Lower lobe of right lung (tissue), 2 donors: ENCODE data around the gene ZNF488. TPM values are rescaled to one million over a fixed set of nuclear protein-coding genes. Genes with fewer than 3 reads are reported as not detected.
"Not testable (repeated sequence)": the region's sequence is repeated elsewhere in the genome, so short reads cannot be mapped to it uniquely, and the experiment has no call there.

Source experiments
- ATAC-seq, 2 donors: fragments of 200-7000 bp; cut with Tn5 transposase; one replicate each; pipeline ENCODE4 v1.9.1; 2020 to 2022; ENCODE audit warnings: mild to moderate bottlenecking in 2 of 2, moderate library complexity in 2 of 2
- DNase-seq: peaks from one replicate; pipeline ENCODE4 v3.0.0-alpha.2; 2020
- H3K27ac ChIP-seq: fragments of 200-600 bp; one replicate; pipeline ENCODE4 v1.8.0; 2022
- H3K27me3 ChIP-seq: fragments of 200-600 bp; one replicate; pipeline ENCODE4 v1.8.0; 2022; ENCODE audit warnings: low read depth
- H3K36me3 ChIP-seq: fragments of 200-600 bp; one replicate; pipeline ENCODE4 v1.8.0; 2022; ENCODE audit warnings: mild to moderate bottlenecking
- H3K4me1 ChIP-seq: fragments of 200-600 bp; one replicate; pipeline ENCODE4 v1.8.0; 2022
- H3K4me3 ChIP-seq: fragments of 200-600 bp; one replicate; pipeline ENCODE4 v1.8.0; 2022; ENCODE audit warnings: mild to moderate bottlenecking
- H3K9me3 ChIP-seq: fragments of 200-600 bp; one replicate; pipeline ENCODE4 v1.8.0; 2022
- intact Hi-C: fragments of 100-400 bp; cut with DNase I; formaldehyde crosslinking; loops from one replicate; pipeline ENCODE4 v1.11.0; 2022
- total RNA-seq: library from RNA; stranded (reverse); fragmentation: NEBNext Ultra II Directional; extraction: Animal tissue kit (Norgen Biotek cat#: 25700); gene quantifications from one replicate; pipeline ENCODE4 v1.2.1, GENCODE V29; 2021
- TF ChIP-seq, protein P1 (sequence below): fragments of 200-600 bp; IDR thresholded peaks from one replicate; pipeline ENCODE4 v1.8.0; 2022; ENCODE audit warnings: antibody characterized with exemption, mild to moderate bottlenecking
- donor health status: DM: no; HTN: yes; CAD: no; lungs with severe emphysema.

ZNF488 gene
- total RNA-seq, 1 donor from 2014 or later: 0.38 TPM

DNA sequence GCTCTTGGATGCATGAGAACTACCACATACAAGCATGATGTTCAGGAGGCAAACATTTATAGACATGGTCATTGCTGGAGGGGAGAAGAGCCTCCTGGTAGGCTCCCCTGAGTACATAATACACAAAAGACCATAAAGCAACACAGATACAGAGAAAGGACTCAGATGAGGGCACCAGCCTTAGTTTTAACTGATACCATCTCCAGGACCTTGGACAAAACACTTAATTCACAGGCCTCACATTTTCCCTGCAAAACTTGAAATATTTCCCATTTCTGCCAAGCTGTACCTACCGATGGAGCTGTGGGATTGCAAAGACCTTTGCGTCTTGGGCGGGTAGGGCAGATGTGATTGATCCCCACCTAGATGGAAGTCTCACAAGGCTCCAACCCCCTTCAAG lies 16.7 kb upstream of the ZNF488 start:
- intact Hi-C loops: no loop called here
- DNase-seq (no peak), ATAC-seq (no peak)
- no peaks in the 10 kb centered on the region for H3K27me3 ChIP-seq
- H3K27ac ChIP-seq: no peak overlapping the region
- TF ChIP-seq, protein P1, sequence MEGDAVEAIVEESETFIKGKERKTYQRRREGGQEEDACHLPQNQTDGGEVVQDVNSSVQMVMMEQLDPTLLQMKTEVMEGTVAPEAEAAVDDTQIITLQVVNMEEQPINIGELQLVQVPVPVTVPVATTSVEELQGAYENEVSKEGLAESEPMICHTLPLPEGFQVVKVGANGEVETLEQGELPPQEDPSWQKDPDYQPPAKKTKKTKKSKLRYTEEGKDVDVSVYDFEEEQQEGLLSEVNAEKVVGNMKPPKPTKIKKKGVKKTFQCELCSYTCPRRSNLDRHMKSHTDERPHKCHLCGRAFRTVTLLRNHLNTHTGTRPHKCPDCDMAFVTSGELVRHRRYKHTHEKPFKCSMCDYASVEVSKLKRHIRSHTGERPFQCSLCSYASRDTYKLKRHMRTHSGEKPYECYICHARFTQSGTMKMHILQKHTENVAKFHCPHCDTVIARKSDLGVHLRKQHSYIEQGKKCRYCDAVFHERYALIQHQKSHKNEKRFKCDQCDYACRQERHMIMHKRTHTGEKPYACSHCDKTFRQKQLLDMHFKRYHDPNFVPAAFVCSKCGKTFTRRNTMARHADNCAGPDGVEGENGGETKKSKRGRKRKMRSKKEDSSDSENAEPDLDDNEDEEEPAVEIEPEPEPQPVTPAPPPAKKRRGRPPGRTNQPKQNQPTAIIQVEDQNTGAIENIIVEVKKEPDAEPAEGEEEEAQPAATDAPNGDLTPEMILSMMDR: no peak
- H3K9me3 ChIP-seq: no peaks in the 10 kb centered on the region
- no peak overlapping the region for H3K4me3 ChIP-seq
- peaks cover 6% of the 10 kb centered on the region for H3K4me1 ChIP-seq
- H3K36me3 ChIP-seq: no peaks in the 10 kb centered on the region

DNA sequence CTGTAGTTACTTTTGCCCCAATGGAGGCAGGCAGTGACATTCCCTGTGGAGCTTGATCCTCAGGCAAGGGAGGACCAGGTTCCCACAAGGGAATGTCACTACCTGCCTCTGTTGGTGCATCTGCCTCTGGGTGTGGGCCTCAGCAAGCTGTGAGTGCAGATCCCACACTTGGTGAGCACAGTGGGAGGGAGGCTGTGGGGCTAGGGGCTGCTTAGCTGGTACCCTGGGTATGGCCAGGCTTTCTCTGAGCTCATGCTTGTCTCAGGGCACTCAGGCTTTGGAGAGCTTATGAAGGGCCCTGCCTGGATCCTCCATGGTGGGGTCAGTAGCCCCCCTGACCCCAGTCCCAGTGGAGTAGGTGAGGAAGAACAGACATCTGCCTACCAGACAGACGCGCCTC lies 16.2 kb upstream of the ZNF488 start:
- TF ChIP-seq, protein P1: no peak
- Histone ChIP-seq H3K27ac (no peak overlapping the region), H3K9me3 (no peaks in the 10 kb centered on the region), H3K36me3 (no peaks in the 10 kb centered on the region), H3K4me1 (peaks cover 6% of the 10 kb centered on the region), H3K4me3 (no peak overlapping the region), H3K27me3 (no peaks in the 10 kb centered on the region)
- ATAC-seq (no peak), DNase-seq (no peak)
- intact Hi-C loops: no loop called here

DNA sequence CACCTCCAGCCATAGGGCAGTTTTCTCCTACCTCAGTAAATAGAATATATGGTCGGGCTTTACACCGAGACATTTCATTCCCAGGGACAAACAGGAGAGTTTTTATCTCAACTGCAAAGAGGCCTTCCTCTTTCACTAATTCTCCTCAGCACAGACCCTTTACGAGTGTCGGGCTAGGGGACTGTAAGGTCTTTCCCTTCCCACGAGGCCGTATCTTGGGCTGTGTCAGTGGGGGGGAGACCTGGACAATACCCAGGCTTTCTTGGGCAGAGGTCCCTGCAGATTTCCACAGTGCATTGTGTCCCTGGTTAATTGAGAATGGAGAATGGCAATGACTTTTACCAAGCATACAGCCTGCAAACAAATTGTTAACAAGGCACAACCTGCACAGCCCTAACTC lies 13.2 kb upstream of the ZNF488 start:
- no peaks in the 10 kb centered on the region for H3K27me3 ChIP-seq
- no peaks in the 10 kb centered on the region for H3K9me3 ChIP-seq
- H3K4me3 ChIP-seq: no peak overlapping the region
- intact Hi-C loops: no loop called here
- H3K4me1 ChIP-seq: no peaks in the 10 kb centered on the region
- TF ChIP-seq, protein P1: no peak
- ATAC-seq (no peak), DNase-seq (no peak)
- no peak overlapping the region for H3K27ac ChIP-seq
- H3K36me3 ChIP-seq: no peaks in the 10 kb centered on the region

DNA sequence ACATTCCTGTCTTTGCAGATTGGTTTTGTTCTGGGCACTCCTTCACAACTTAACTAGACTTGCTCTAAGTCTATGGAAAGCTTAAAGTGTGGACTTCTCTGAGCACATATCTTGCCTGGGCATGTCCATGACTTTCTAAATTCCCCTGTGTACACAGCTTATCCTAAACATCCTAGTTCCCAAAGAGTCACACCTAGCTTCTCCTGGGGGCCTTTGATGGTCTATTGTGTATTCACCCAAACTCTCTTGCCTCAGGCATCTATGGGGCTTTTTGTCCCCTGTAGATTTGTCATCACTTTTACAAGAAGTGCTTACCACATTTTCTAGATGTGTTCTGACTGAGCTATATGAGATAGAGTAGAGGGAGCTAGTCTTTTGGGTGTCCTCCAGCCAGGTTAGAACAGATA lies 12.2 kb upstream of the ZNF488 start:
- Histone ChIP-seq H3K36me3 (no peaks in the 10 kb centered on the region), H3K9me3 (no peaks in the 10 kb centered on the region), H3K4me1 (no peaks in the 10 kb centered on the region), H3K4me3 (no peak overlapping the region), H3K27me3 (no peaks in the 10 kb centered on the region), H3K27ac (no peak overlapping the region)
- DNase-seq (no peak), ATAC-seq (no peak)
- intact Hi-C loops: no loop called here
- TF ChIP-seq, protein P1: no peak

DNA sequence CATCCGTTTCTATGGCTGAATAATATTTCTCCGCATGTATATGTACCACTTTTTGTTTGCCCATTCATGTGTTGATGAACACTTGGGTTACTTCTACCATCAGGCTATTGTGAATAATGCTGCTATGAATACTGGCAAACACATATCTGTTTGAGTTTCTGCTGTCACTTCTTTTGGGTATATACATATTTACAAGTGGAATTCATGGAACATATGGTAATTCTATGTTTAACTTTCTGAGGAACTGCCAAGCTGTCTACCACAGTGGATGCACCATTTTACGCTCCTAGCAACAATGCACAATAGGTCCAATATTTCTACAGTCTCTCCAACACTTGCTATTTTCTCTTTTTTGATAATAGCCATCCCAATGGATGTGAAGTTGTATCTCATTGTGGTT lies 5.5 kb upstream of the ZNF488 start:
- Histone ChIP-seq H3K27ac (no peak overlapping the region), H3K9me3 (no peaks in the 10 kb centered on the region), H3K36me3 (no peaks in the 10 kb centered on the region), H3K27me3 (no peaks in the 10 kb centered on the region), H3K4me3 (no peak overlapping the region), H3K4me1 (no peaks in the 10 kb centered on the region)
- no peak for DNase-seq
- intact Hi-C loops: no loop called here
- TF ChIP-seq, protein P1: no peak
- ATAC-seq: no peak

DNA sequence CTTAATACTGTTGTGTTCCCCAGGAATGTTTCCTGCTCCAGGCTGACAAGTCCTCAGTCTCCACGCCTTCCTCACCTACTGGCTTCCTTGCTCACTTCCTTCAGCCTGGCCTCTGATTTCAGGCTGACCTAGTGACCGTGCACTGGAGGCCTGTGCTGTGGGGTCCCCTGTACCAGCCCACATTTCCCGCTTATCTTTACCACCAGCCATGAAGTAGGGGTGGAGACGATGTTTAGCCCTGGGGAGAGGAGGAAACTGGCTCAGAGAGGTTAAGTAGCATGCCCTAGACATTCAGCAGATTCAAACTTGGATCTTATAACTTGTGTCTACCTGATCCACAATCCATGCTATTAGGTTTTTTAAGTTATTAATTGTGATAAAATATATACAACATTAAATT lies 4.8 kb upstream of the ZNF488 start:
- Histone ChIP-seq H3K27me3 (no peaks in the 10 kb centered on the region), H3K4me3 (no peak overlapping the region), H3K4me1 (peaks cover 2% of the 10 kb centered on the region), H3K9me3 (no peaks in the 10 kb centered on the region), H3K27ac (no peak overlapping the region), H3K36me3 (no peaks in the 10 kb centered on the region)
- DNase-seq (no peak), ATAC-seq (no peak)
- intact Hi-C loops: no loop called here
- TF ChIP-seq, protein P1: no peak

DNA sequence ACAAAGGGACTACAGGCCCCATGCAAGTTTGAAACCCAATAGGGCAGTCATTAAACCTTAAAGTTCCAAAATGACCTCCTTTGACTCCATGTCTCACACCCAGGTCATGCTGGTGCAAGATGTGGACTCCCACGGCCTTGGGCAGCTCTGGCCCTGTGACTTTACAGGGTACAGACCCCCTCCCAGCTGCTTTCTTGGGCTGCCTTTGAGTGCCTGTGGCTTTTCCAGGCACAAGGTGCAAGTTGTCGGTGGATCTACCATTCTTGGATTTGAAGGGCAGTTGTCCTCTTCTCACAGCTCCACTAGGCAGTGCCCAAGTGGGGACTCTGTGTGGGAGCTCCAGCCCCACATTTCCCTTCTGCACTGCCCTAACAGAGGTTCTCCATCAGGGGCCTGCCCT lies 2.0 kb upstream of the ZNF488 start:
- intact Hi-C loops, DNase-seq: not testable (repeated sequence)

More for the DNA sequence above, 2.0 kb upstream of the ZNF488 start:
- not testable (repeated sequence) for H3K27me3 ChIP-seq, ATAC-seq, H3K4me1 ChIP-seq, H3K4me3 ChIP-seq, H3K36me3 ChIP-seq, H3K27ac ChIP-seq, H3K9me3 ChIP-seq
